Parathyroid adenoma (tissue), 2 donors: Measurements from ENCODE around the gene FAM184A.

ENCODE experiments used
- H2AFZ ChIP-seq: fragments of 300-600 bp; sonication (generic); one replicate; pipeline ENCODE4 v1.7.0; 2017; ENCODE audit warnings: antibody characterized with exemption, mild to moderate bottlenecking
- H3K27ac ChIP-seq: fragments of 300-600 bp; sonication (generic); one replicate; pipeline ENCODE4 v1.7.0; 2017
- H3K27me3 ChIP-seq: fragments of 300-600 bp; sonication (generic); one replicate; pipeline ENCODE4 v1.7.0; 2017; ENCODE audit warnings: low read length; ENCODE audit not compliant: control insufficient read depth, insufficient read depth
- H3K36me3 ChIP-seq: fragments of 300-600 bp; sonication (generic); one replicate; pipeline ENCODE4 v1.7.0; 2017; ENCODE audit warnings: low read length; ENCODE audit not compliant: control insufficient read depth, insufficient read depth
- H3K4me1 ChIP-seq: fragments of 300-600 bp; sonication (generic); one replicate; pipeline ENCODE4 v1.7.0; 2017; ENCODE audit warnings: control low read depth
- H3K4me2 ChIP-seq: fragments of 300-600 bp; sonication (generic); one replicate; pipeline ENCODE4 v1.7.0; 2017; ENCODE audit warnings: low read length
- H3K4me3 ChIP-seq: fragments of 300-600 bp; sonication (generic); one replicate; pipeline ENCODE4 v1.7.0; 2017; ENCODE audit warnings: low read depth, low read length
- H3K79me2 ChIP-seq: fragments of 300-600 bp; sonication (generic); one replicate; pipeline ENCODE4 v1.7.0; 2017; ENCODE audit warnings: control low read depth
- H3K9ac ChIP-seq: fragments of 300-600 bp; sonication (generic); one replicate; pipeline ENCODE4 v1.7.0; 2017; ENCODE audit warnings: mild to moderate bottlenecking
- H3K9me3 ChIP-seq: fragments of 300-600 bp; sonication (generic); one replicate; pipeline ENCODE4 v1.7.0; 2017; ENCODE audit warnings: low read length; ENCODE audit not compliant: control insufficient read depth
- CTCF ChIP-seq: fragments of 300-600 bp; sonication (generic); IDR thresholded peaks from one replicate; pipeline ENCODE4 v1.7.0; 2017; ENCODE audit warnings: antibody characterized with exemption, mild to moderate bottlenecking
- donor health status: primary hyperparathyroidism.

Gene FAM184A

GRCh38 chr6:118935978-118936703, 142.3 kb downstream of the FAM184A start:
- peak overlapping the region; percentile 100 for H2AFZ ChIP-seq
- no peaks in the 10 kb centered on the region for H3K9me3 ChIP-seq
- H3K9ac ChIP-seq = no peak overlapping the region
- H3K36me3 ChIP-seq = no peaks in the 10 kb centered on the region
- H3K27me3 ChIP-seq = no peaks in the 10 kb centered on the region
- no peak for TF ChIP-seq CTCF
- no peak overlapping the region for H3K4me3 ChIP-seq
- no peak overlapping the region for H3K4me2 ChIP-seq
- H3K79me2 ChIP-seq = peaks cover 6% of the 10 kb centered on the region
- H3K27ac ChIP-seq = no peak overlapping the region
- H3K4me1 ChIP-seq = peaks cover 7% of the 10 kb centered on the region

DNA sequence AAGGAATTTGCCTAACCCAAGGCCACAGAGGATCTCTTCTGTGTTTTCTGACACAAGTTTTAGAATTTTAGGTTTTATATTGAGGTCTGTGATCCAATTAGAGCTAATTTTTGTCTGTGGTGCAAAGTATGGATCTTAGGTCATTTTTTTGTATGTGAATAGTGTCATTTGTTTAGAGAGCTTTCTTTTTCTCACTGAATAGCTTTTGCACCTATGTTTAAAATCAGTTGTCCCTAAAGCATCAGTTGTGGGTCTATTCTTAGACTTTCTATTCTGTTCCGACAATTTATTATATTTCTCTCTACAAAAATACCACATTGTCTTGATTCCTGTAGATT, 143.2 kb downstream of the FAM184A start:
- Histone ChIP-seq H3K4me2 (peak overlapping the region; percentile 79), H3K27ac (peak overlapping the region; percentile 94), H3K4me3 (peak overlapping the region; percentile 95), H3K9me3 (no peaks in the 10 kb centered on the region), H3K4me1 (peaks cover 7% of the 10 kb centered on the region), H3K79me2 (peaks cover 6% of the 10 kb centered on the region), H3K36me3 (no peaks in the 10 kb centered on the region), H3K27me3 (no peaks in the 10 kb centered on the region), H3K9ac (peak overlapping the region; percentile 8), H2AFZ (peak overlapping the region; percentile 100)
- no peak for TF ChIP-seq CTCF

- Histone ChIP-seq H3K4me1 (peaks cover 7% of the 10 kb centered on the region), H3K79me2 (peaks cover 3% of the 10 kb centered on the region), H3K27ac (peak within 1 kb of the TSS; percentile 94), H3K27me3 (no peaks in the 10 kb centered on the region), H3K4me3 (peak within 1 kb of the TSS; percentile 95), H3K4me2 (peak within 1 kb of the TSS; percentile 94), H2AFZ (peak within 1 kb of the TSS; percentile 100), H3K9ac (peak within 1 kb of the TSS; percentile 67), H3K36me3 (no peaks in the 10 kb centered on the region), H3K9me3 (no peaks in the 10 kb centered on the region)
- TF ChIP-seq CTCF = no peak
These were observed 143.8 kb downstream of the FAM184A start, which contains the start of gene MCM9 for GRCh38 chr6:118934461-118935330. MCM9 (minus strand) TSS chr6:118935159; CDS start chr6:118931723, 3,436 bp downstream.

- Histone ChIP-seq H3K4me2 (peak overlapping the region; percentile 94), H2AFZ (peak overlapping the region; percentile 82), H3K9ac (no peak overlapping the region), H3K27me3 (no peaks in the 10 kb centered on the region), H3K9me3 (no peaks in the 10 kb centered on the region), H3K4me3 (peak overlapping the region; percentile 95), H3K4me1 (peaks cover 7% of the 10 kb centered on the region), H3K27ac (no peak overlapping the region), H3K79me2 (peaks cover 3% of the 10 kb centered on the region), H3K36me3 (no peaks in the 10 kb centered on the region)
- no peak for TF ChIP-seq CTCF
These were observed 144.5 kb downstream of the FAM184A start for GRCh38 chr6:118933855-118934460.
